NB4 (cell line): Measurements from ENCODE around the gene C5orf46.

Experiments used
- DNase-seq: peaks from one replicate; pipeline ENCODE4 v3.0.0; 2010; ENCODE audit warnings: low read depth
- H3K4me3 ChIP-seq: one replicate; pipeline ENCODE4 v1.5.1; 2011; ENCODE audit warnings: mild to moderate bottlenecking, low read depth, low read length, moderate library complexity
- MYC ChIP-seq: IDR thresholded peaks from 2 replicates; pipeline ENCODE4 v1.6.1; 2011; ENCODE audit warnings: low read depth, low read length
- POLR2A ChIP-seq: IDR thresholded peaks from 2 replicates; pipeline ENCODE4 v1.6.1; 2011; ENCODE audit warnings: mild to moderate bottlenecking; ENCODE audit not compliant: insufficient read length; ENCODE audit errors: extremely low read depth
- TF ChIP-seq, protein P1 (sequence below): IDR thresholded peaks from one replicate; pipeline ENCODE4 v1.5.1; 2012; ENCODE audit warnings: low read depth, low read length
- TF ChIP-seq, protein P2 (sequence below): IDR thresholded peaks from 2 replicates; pipeline ENCODE4 v1.6.1; 2011; ENCODE audit warnings: low read depth, low read length

Gene C5orf46

DNA sequence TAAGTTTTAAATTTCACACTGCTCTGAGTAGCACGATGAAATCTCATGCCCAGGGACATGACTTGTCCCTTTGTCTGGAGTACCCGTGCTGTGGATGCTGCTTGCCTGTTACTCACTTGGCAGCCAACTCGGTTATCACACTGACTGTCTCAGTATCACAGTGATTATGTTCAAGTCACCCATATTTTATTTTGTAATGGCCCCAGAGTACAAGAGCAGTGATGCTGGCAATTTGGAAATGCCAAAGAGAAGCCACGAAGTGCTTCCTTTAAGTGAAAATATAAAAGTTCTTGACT is 50.6 kb downstream of the C5orf46 start:
- no peak for DNase-seq
- no peak overlapping the region for H3K4me3 ChIP-seq
- no peak for TF ChIP-seq MYC
- TF ChIP-seq, protein P1, sequence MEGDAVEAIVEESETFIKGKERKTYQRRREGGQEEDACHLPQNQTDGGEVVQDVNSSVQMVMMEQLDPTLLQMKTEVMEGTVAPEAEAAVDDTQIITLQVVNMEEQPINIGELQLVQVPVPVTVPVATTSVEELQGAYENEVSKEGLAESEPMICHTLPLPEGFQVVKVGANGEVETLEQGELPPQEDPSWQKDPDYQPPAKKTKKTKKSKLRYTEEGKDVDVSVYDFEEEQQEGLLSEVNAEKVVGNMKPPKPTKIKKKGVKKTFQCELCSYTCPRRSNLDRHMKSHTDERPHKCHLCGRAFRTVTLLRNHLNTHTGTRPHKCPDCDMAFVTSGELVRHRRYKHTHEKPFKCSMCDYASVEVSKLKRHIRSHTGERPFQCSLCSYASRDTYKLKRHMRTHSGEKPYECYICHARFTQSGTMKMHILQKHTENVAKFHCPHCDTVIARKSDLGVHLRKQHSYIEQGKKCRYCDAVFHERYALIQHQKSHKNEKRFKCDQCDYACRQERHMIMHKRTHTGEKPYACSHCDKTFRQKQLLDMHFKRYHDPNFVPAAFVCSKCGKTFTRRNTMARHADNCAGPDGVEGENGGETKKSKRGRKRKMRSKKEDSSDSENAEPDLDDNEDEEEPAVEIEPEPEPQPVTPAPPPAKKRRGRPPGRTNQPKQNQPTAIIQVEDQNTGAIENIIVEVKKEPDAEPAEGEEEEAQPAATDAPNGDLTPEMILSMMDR: no peak
- TF ChIP-seq, protein P2, sequence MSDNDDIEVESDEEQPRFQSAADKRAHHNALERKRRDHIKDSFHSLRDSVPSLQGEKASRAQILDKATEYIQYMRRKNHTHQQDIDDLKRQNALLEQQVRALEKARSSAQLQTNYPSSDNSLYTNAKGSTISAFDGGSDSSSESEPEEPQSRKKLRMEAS: no peak
- no peak for TF ChIP-seq POLR2A

DNA sequence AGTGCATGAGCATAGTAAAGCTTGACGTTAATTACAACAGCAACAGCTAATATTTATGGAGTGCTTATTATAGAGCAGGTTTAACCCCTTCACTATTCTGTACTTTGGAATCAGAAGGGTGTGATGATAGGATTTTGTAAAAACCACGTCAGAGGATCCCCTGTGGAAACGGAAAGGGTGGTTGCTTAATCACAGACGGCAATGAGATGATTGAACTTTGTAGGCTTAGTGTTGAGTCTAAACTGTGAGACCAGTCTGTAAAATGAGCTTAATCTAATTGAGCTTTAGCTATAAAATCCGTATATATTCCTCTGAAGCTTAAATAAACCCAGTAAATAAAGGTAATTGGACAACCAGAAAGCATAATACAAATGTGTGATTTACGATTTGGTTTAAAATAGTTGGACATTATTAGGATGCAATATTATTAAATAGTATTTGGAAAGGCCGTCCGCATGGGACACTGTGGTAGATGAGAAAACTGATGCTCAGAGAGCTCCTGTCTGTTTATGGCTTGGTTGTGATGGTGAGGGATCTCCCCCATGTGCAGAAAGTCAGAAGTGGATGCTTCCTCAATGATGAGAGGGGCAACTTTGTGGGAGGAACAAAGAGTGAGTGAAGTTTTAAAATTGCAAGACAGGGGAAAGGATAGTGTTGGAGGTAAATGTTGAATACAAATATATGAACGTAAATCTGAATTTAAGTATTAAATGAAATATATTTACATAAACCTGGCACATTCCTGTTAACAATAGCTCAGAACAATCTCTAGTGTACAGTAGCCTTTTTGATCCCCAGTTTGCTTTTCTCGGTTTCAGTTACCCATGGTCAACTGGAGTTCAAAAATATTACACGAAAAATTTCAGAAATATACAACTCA is 51.2 kb downstream of the C5orf46 start:
- TF ChIP-seq, protein P2: no peak
- TF ChIP-seq POLR2A (no peak), MYC (no peak)
- TF ChIP-seq, protein P1: no peak
- no peak overlapping the region for H3K4me3 ChIP-seq
- no peak for DNase-seq

DNA sequence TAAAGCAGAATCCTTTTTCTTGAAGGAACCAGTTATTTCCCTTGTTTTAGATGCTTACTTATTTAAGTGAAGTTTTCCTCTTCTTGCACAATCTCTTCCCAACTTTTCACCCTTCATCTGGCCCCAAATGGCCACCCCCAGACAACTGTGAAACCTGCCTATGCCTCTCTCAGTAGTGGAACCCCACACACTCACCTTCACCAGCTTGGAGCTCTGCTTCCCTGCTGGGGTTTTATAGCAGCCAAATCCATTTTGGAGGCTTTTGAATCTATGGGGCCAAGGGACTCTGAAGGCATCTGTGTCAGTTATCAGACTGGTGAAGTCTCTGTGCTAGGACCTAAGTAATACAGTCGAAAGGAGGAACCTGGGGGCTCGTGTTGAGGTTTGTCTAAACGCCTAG is 52.0 kb downstream of the C5orf46 start:
- TF ChIP-seq, protein P1: no peak
- TF ChIP-seq MYC (no peak), POLR2A (no peak)
- TF ChIP-seq, protein P2: no peak
- DNase-seq: no peak

DNA sequence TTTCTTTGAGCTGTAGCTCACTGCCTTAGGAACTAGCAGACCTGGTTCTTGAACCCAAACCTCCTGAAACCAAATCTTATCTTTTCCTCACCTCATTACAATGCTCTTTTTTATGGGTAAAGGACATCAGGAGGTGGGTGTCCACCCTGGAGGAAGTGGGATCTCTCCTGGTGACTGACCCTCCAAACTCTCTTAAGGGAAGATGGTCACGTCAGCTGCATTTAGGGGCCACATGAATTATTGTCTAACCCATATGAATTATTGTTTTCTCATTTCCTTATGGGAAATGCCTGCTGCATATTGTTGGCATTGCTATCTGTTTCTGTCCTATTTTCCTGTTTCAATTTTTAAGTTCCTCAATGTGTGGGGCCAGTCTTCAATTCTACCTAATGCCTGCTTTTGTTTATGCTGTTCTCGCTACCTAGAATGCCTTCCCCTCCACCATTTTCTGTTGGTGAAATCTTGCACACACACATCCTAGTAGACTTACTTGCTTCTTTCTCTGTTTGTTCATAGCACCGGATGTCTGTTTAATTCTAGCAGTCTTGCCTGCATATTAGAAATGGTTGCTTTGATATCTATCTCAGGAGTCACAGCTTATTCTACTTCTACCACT is 52.9 kb downstream of the C5orf46 start:
- no peak for DNase-seq
- TF ChIP-seq, protein P1: no peak
- TF ChIP-seq POLR2A: no peak
- TF ChIP-seq MYC: no peak
- TF ChIP-seq, protein P2: no peak
- H3K4me3 ChIP-seq: no peak overlapping the region

More for the DNA sequence above, 52.0 kb downstream of the C5orf46 start:
- no peak overlapping the region for H3K4me3 ChIP-seq

DNA sequence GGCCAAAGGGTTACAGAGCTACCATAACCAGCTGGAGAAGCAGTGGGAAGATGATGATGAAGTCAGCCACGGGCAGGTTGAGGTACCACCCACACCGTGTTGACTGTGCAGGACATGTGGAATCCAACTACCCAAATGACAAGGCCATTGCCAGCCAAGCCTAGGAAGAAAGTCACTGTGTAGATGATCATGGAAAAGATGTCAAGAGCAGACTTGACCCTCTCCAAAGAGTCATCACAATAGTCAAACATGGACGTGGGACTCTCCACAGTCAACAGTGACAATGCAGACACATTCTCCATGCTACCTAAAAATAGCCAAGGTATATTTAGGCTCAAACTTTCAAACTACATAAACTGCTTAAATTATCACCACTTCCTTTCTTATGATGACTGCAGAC is 54.0 kb downstream of the C5orf46 start:
- DNase-seq: no peak
- H3K4me3 ChIP-seq: no peak overlapping the region

More for the DNA sequence above, 54.0 kb downstream of the C5orf46 start:
- TF ChIP-seq, protein P1: no peak
- TF ChIP-seq MYC: no peak
- TF ChIP-seq POLR2A: no peak
- TF ChIP-seq, protein P2: no peak
